HepG2 (cell line): Measurements from ENCODE around the gene GIPC1.
"Not testable (repeated sequence)": the region's sequence is repeated elsewhere in the genome, so short reads cannot be mapped to it uniquely, and the experiment has no call there.

Experiments used
- ASH2L ChIP-seq: fragments of 300-600, 200-600 bp; sonication (generic); IDR thresholded peaks from 2 replicates; pipeline ENCODE4 v1.7.0; 2017; ENCODE audit warnings: low read depth, mild to moderate bottlenecking, moderate library complexity, mixed read lengths, low read length; ENCODE audit not compliant: insufficient read length
- CREB1 ChIP-seq, 2 experiments: fragments of 450-650 bp in 1 of 2; IDR thresholded peaks; 2 replicates each; pipeline ENCODE4 v1.6.1; 2016 to 2017; ENCODE audit warnings: control low read depth in 1 of 2, mild to moderate bottlenecking in 1 of 2, missing compliant biosample characterization in 1 of 2, missing genetic modification characterization in 1 of 2
- CTCF ChIP-seq: sonication (generic); formaldehyde crosslinking; IDR thresholded peaks from 2 replicates; pipeline ENCODE4 v1.5.0; 2020; ENCODE audit warnings: mild to moderate bottlenecking, missing genetic modification reagents, moderate library complexity
- EZH2 ChIP-seq: conservative IDR thresholded peaks from 2 replicates; pipeline ENCODE4 v1.6.1; 2012; ENCODE audit warnings: mild to moderate bottlenecking, low read depth, low read length, moderate library complexity
- HNF4G ChIP-seq, 2 experiments: sonication (generic) in 1 of 2; formaldehyde crosslinking in 1 of 2; IDR thresholded peaks; 2 replicates each; pipeline versions ENCODE4 v1.4.0 to v1.6.1; 2011 to 2020; ENCODE audit warnings: borderline replicate concordance in 2 of 2, low read depth in 2 of 2, mild to moderate bottlenecking in 2 of 2, low read length in 1 of 2, missing genetic modification reagents in 1 of 2, moderate library complexity in 1 of 2
- KLF6 ChIP-seq: IDR thresholded peaks from 2 replicates; pipeline ENCODE4 v1.8.0; 2016; ENCODE audit warnings: missing biosample characterization, missing genetic modification reagents
- MAZ ChIP-seq, 2 experiments: sonication (generic) in 1 of 2; formaldehyde crosslinking in 1 of 2; IDR thresholded peaks; 2 replicates each; pipeline versions ENCODE4 v1.5.0 to v1.6.1; 2012 to 2020; ENCODE audit warnings: low read depth in 2 of 2, mild to moderate bottlenecking in 2 of 2, borderline replicate concordance in 1 of 2, improper control_type of control experiment in 1 of 2, low read length in 1 of 2, missing genetic modification reagents in 1 of 2, moderate library complexity in 1 of 2
- PBX2 ChIP-seq: IDR thresholded peaks from 2 replicates; pipeline ENCODE4 v1.6.1; 2016; ENCODE audit warnings: control low read depth
- RFX3 ChIP-seq: IDR thresholded peaks from 2 replicates; pipeline ENCODE4 v1.6.1; 2016; ENCODE audit warnings: missing biosample characterization, missing genetic modification reagents
- USF2 ChIP-seq, 2 experiments: sonication (generic) in 1 of 2; formaldehyde crosslinking in 1 of 2; IDR thresholded peaks; 2 replicates each; pipeline versions ENCODE4 v1.5.1 to v1.6.1; 2011 to 2020; ENCODE audit warnings: borderline replicate concordance in 1 of 2, low read depth in 1 of 2, low read length in 1 of 2, mild to moderate bottlenecking in 1 of 2, missing genetic modification reagents in 1 of 2, moderate library complexity in 1 of 2
- ZBTB20 ChIP-seq: sonication (generic); formaldehyde crosslinking; IDR thresholded peaks from 2 replicates; pipeline ENCODE4 v1.8.1; 2023; ENCODE audit warnings: missing genetic modification reagents, low read depth, mild to moderate bottlenecking, borderline replicate concordance
- ZNF569 ChIP-seq: sonication (generic); formaldehyde crosslinking; IDR thresholded peaks from 2 replicates; pipeline ENCODE4 v1.5.0; 2020; ENCODE audit warnings: mild to moderate bottlenecking, missing genetic modification reagents, moderate library complexity, borderline replicate concordance
- ZZZ3 ChIP-seq: sonication (generic); formaldehyde crosslinking; IDR thresholded peaks from 2 replicates; pipeline ENCODE4 v1.4.0; 2020; ENCODE audit warnings: missing genetic modification reagents, mild to moderate bottlenecking, borderline replicate concordance

GRCh38 chr19:14541979-14542378 is 46.1 kb upstream of the GIPC1 start:
- TF ChIP-seq MAZ (IDR thresholded peaks at IDR 0.05; ENCODE audit: borderline replicate concordance, low read depth, low read length); MAZ (CRISPR knock-in tag; IDR thresholded peaks at IDR 0.05; ENCODE audit: low read depth); USF2 (IDR thresholded peaks at IDR 0.05; ENCODE audit: low read depth, low read length); USF2 (CRISPR knock-in tag; IDR thresholded peaks at IDR 0.05; ENCODE audit: borderline replicate concordance); KLF6 (CRISPR knock-in tag); PBX2 (CRISPR knock-in tag); ZZZ3; EZH2; RFX3 (CRISPR knock-in tag); ZBTB20; HNF4G (IDR thresholded peaks at IDR 0.05; ENCODE audit: borderline replicate concordance, low read depth, low read length); HNF4G (CRISPR knock-in tag; IDR thresholded peaks at IDR 0.05; ENCODE audit: borderline replicate concordance, low read depth); CREB1 (IDR thresholded peaks at IDR 0.05); CREB1 (CRISPR knock-in tag; IDR thresholded peaks at IDR 0.05); ZNF569; CTCF; ASH2L: not testable (repeated sequence)
